B cell (primary cell): ENCODE data around the gene OCIAD2. TPM values are rescaled to one million over a fixed set of nuclear protein-coding genes. Genes with fewer than 3 reads are reported as not detected.

Experiments used
- ATAC-seq: fragments of 200-7000 bp; cut with Tn5 transposase; one replicate; pipeline ENCODE4 v1.10.0; 2021; ENCODE audit warnings: low read depth, mild to moderate bottlenecking, moderate number of reproducible peaks, moderate library complexity
- CTCF ChIA-PET: fragments of 350-600 bp; sonication (Branson Sonifier 250); formaldehyde crosslinking; loops from one replicate; lab custom pipeline; 2021; ENCODE audit warnings: antibody characterized with exemption, inconsistent platforms; lab: Charles Lee
- POLR2A ChIA-PET: fragments of 350-600 bp; sonication (Branson Sonifier 250); formaldehyde crosslinking; loops from one replicate; lab custom pipeline; 2021; ENCODE audit warnings: antibody characterized with exemption; lab: Charles Lee
- DNase-seq: peaks from one replicate; pipeline ENCODE4 v3.0.0; 2013
- H2AFZ ChIP-seq: 2 replicates; pipeline ENCODE4 v1.6.1; 2012; ENCODE audit warnings: mild to moderate bottlenecking, low read depth, low read length; ENCODE audit not compliant: insufficient read depth, poor library complexity, severe bottlenecking
- H3K27ac ChIP-seq, 2 donors: 1 replicate in 1 of 2; 2 replicates in 1 of 2; pipeline ENCODE4 v1.5.1; 2012 to 2013; ENCODE audit warnings: low read length in 2 of 2, mild to moderate bottlenecking in 2 of 2, moderate library complexity in 1 of 2
- H3K27me3 ChIP-seq, 4 experiments: fragments of 200-600 bp in 1 of 4; sonication (generic) in 1 of 4; replicated peaks in 1 of 4; 1 replicate in 2 of 4; 2 replicates in 2 of 4; pipeline versions ENCODE4 v1.6.1 to v1.7.0; 2013 to 2016; ENCODE audit warnings: low read length in 3 of 4, mild to moderate bottlenecking in 2 of 4, mixed read lengths in 1 of 4, moderate library complexity in 1 of 4; ENCODE audit not compliant: insufficient read depth in 4 of 4, control insufficient read depth in 3 of 4; ENCODE audit errors: control extremely low read depth in 1 of 4
- H3K36me3 ChIP-seq, 2 experiments: replicated peaks in 1 of 2; 1 replicate in 1 of 2; 2 replicates in 1 of 2; pipeline versions ENCODE4 v1.6.1 to v1.7.1; 2013; ENCODE audit warnings: low read length in 1 of 2; ENCODE audit not compliant: insufficient read depth in 2 of 2, control insufficient read depth in 1 of 2; ENCODE audit errors: control extremely low read depth in 1 of 2, extremely low read depth in 1 of 2
- H3K4me1 ChIP-seq, 2 donors: fragments of 200-600 bp in 1 of 2; sonication (generic) in 1 of 2; 1 replicate in 1 of 2; 2 replicates in 1 of 2; pipeline versions ENCODE4 v1.5.1 to v1.6.1; 2013 to 2017; ENCODE audit warnings: low read length in 2 of 2; ENCODE audit not compliant: control insufficient read depth in 2 of 2, insufficient read depth in 2 of 2
- H3K4me2 ChIP-seq: replicated peaks from 2 replicates; pipeline ENCODE3; 2012; ENCODE audit warnings: mild to moderate bottlenecking, low read depth, low read length; ENCODE audit not compliant: poor library complexity, severe bottlenecking
- H3K4me3 ChIP-seq, 5 experiments: fragments of 200-600 bp in 1 of 5; sonication (generic) in 1 of 5; 1 replicate in 3 of 5; 2 replicates in 2 of 5; pipeline versions ENCODE4 v1.5.1 to v1.7.0; 2011 to 2016; ENCODE audit warnings: low read length in 4 of 5, mild to moderate bottlenecking in 4 of 5, low read depth in 2 of 5, control low read depth in 1 of 5, moderate library complexity in 1 of 5; ENCODE audit not compliant: insufficient read depth in 1 of 5; ENCODE audit errors: control extremely low read depth in 1 of 5, extremely low read depth in 1 of 5
- H3K79me2 ChIP-seq: fragments of 200-600 bp; sonication (generic); one replicate; pipeline ENCODE4 v1.6.0; 2016; ENCODE audit warnings: low read length; ENCODE audit not compliant: control insufficient read depth, insufficient read depth
- H3K9ac ChIP-seq: fragments of 200-600 bp; sonication (generic); 2 replicates; pipeline ENCODE4 v1.6.1; 2017; ENCODE audit warnings: mild to moderate bottlenecking, low read length, moderate library complexity
- H3K9me3 ChIP-seq, 3 donors: one replicate each; pipeline versions ENCODE4 v1.6.1 to v1.7.1; 2013; ENCODE audit warnings: low read length in 2 of 3; ENCODE audit not compliant: control insufficient read depth in 2 of 3, insufficient read depth in 1 of 3; ENCODE audit errors: control extremely low read depth in 1 of 3
- H4K20me1 ChIP-seq: 2 replicates; pipeline ENCODE4 v1.6.0; 2012; ENCODE audit warnings: mild to moderate bottlenecking, low read length; ENCODE audit not compliant: insufficient read depth, control insufficient read depth, poor library complexity, severe bottlenecking
- H3K27ac Mint-ChIP-seq: one replicate; pipeline ENCODE4 v1.8.0; 2021; ENCODE audit warnings: mixed read lengths
- H3K27me3 Mint-ChIP-seq: one replicate; pipeline ENCODE4 v1.8.0; 2021; ENCODE audit warnings: mixed read lengths
- H3K4me1 Mint-ChIP-seq: one replicate; pipeline ENCODE4 v1.8.0; 2021; ENCODE audit warnings: mixed read lengths
- H3K4me3 Mint-ChIP-seq: one replicate; pipeline ENCODE4 v1.8.0; 2021; ENCODE audit warnings: mixed read lengths
- H3K9me3 Mint-ChIP-seq: one replicate; pipeline ENCODE4 v1.8.0; 2022; ENCODE audit warnings: mixed read lengths; ENCODE audit not compliant: insufficient read depth
- EZH2 ChIP-seq: IDR thresholded peaks from 2 replicates; pipeline ENCODE4 v1.6.1; 2012; ENCODE audit warnings: borderline replicate concordance, low read depth, mild to moderate bottlenecking, moderate library complexity, low read length; ENCODE audit not compliant: insufficient read depth, poor library complexity, severe bottlenecking
- WGBS: methylation state at CpG from one replicate; pipeline ENCODE4 v1.1.5; 2013; ENCODE audit warnings: missing lambda C conversion rate; ENCODE audit not compliant: insufficient coverage; 5-methylcytosine and 5-hydroxymethylcytosine counted together
- intact Hi-C: fragments of 100-400 bp; cut with micrococcal nuclease; formaldehyde crosslinking; loops from one replicate; pipeline ENCODE4 v1.10.0; 2022
- polyA plus RNA-seq: library from polyadenylated mRNA; depleted of rRNA; stranded (reverse); fragments of >200 nt; gene quantifications from 2 replicates; pipeline ENCODE4 v1.2.3, GENCODE V29; 2012
- total RNA-seq, 2 donors: library from RNA; stranded (reverse); fragments of 120-200 nt in 1 of 2; gene quantifications; 1 replicate in 1 of 2; 2 replicates in 1 of 2; pipeline versions ENCODE4 v1.2.3 to v1.2.4, GENCODE V29; 2013 to 2022
- TF ChIP-seq, protein P1 (sequence below): fragments of 200-600 bp; IDR thresholded peaks from one replicate; pipeline ENCODE4 v1.8.0; 2022; ENCODE audit warnings: antibody characterized with exemption, mild to moderate bottlenecking

The OCIAD2 gene
- total and polyA plus RNA-seq, 2 donors (not counting 1 experiment from before 2014, with no cell fraction given), result 39.3 to 47.9 TPM

DNA sequence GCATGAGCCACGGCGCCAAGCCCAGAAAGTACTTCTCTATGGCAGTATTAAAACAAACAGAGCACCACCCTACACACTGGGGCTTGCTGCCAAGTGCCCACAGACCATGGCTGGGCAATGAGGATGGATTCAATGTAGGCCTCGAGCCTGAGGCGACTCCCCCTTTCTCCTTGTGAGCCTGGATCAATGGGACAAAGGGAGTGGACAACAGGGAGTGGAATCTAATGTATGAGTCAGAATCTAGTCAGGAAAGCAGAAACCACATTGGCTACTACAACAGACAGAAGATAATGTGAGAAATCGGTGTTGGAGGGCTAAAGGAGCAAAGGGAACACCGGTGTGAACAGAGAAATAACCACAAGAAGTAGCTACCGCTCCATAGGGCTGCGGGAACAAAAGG lies 37.7 kb upstream of the OCIAD2 start:
- ChIA-PET CTCF (interaction anchor here (0.6 to 1.2 kb wide), 3 partner anchors 10 to 666 kb away, joined by 3 read pairs; no protein-coding TSS in a partner anchor), POLR2A (no interaction called here)
- 79% methylated on average over 3 of the region's 8 CpGs for WGBS
- Histone ChIP-seq H3K27ac (no peak overlapping the region), H3K27me3 (peaks cover 0 to 15% (median 2%) of the 10 kb centered on the region in 4 experiments), H3K9me3 (no peaks in the 10 kb centered on the region), H4K20me1 (no peaks in the 10 kb centered on the region), H3K9ac (no peak overlapping the region), H3K36me3 (no peaks in the 10 kb centered on the region), H3K4me3 (no peak overlapping the region), H2AFZ (no peak overlapping the region), H3K4me2 (no peak overlapping the region), H3K79me2 (no peaks in the 10 kb centered on the region), H3K4me1 (no peaks in the 10 kb centered on the region)
- no peak for TF ChIP-seq EZH2
- TF ChIP-seq, protein P1, sequence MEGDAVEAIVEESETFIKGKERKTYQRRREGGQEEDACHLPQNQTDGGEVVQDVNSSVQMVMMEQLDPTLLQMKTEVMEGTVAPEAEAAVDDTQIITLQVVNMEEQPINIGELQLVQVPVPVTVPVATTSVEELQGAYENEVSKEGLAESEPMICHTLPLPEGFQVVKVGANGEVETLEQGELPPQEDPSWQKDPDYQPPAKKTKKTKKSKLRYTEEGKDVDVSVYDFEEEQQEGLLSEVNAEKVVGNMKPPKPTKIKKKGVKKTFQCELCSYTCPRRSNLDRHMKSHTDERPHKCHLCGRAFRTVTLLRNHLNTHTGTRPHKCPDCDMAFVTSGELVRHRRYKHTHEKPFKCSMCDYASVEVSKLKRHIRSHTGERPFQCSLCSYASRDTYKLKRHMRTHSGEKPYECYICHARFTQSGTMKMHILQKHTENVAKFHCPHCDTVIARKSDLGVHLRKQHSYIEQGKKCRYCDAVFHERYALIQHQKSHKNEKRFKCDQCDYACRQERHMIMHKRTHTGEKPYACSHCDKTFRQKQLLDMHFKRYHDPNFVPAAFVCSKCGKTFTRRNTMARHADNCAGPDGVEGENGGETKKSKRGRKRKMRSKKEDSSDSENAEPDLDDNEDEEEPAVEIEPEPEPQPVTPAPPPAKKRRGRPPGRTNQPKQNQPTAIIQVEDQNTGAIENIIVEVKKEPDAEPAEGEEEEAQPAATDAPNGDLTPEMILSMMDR, result no peak
- ATAC-seq (no peak), DNase-seq (no peak)
- H3K27ac Mint-ChIP-seq, result no peak overlapping the region
- H3K4me3 Mint-ChIP-seq, result no peak overlapping the region
- intact Hi-C loops, result no loop called here
- no peaks in the 10 kb centered on the region for H3K9me3 Mint-ChIP-seq
- peaks cover 30% of the 10 kb centered on the region for H3K27me3 Mint-ChIP-seq
- H3K4me1 Mint-ChIP-seq, result no peaks in the 10 kb centered on the region

DNA sequence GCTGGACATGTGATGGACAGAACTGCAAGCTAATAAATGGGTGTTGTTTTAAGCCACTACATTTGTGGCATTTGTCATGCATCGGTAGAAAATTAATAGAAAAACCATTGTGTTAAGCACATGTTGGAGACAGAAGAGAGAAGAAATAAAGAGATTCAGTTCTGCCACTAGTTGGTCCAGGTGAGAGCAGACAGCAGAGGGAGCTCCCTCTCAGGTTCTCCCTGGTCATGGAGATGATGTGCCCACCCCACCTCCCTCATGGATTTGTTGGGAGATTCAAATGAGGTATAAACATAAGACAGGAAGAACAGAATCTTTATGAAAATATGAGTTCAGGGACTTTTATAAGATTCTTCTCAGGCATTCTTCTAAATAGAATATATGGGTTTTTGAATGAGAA lies 36.8 kb upstream of the OCIAD2 start:
- Histone ChIP-seq H2AFZ (no peak overlapping the region), H3K36me3 (no peaks in the 10 kb centered on the region), H3K9me3 (peaks cover 0 to 3% (median 0%) of the 10 kb centered on the region in 3 donors), H3K4me2 (no peak overlapping the region), H3K79me2 (no peaks in the 10 kb centered on the region), H3K27ac (no peak overlapping the region), H3K9ac (no peak overlapping the region), H4K20me1 (no peaks in the 10 kb centered on the region), H3K4me3 (no peak overlapping the region), H3K4me1 (no peaks in the 10 kb centered on the region), H3K27me3 (peaks cover 0 to 15% (median 2%) of the 10 kb centered on the region in 4 experiments)
- ATAC-seq, result no peak
- 83% methylated on average over 1 of the region's 1 CpG for WGBS
- no peak for DNase-seq
- H3K4me1 Mint-ChIP-seq, result no peaks in the 10 kb centered on the region
- H3K27me3 Mint-ChIP-seq, result peaks cover 29% of the 10 kb centered on the region
- no peak overlapping the region for H3K27ac Mint-ChIP-seq
- ChIA-PET POLR2A (no interaction called here), CTCF (no interaction called here)
- H3K4me3 Mint-ChIP-seq, result no peak overlapping the region
- intact Hi-C loops, result no loop called here
- no peaks in the 10 kb centered on the region for H3K9me3 Mint-ChIP-seq
- TF ChIP-seq, protein P1, result no peak
- TF ChIP-seq EZH2, result no peak
